Activated CD8-positive, alpha-beta memory T cell treated with anti-CD3 and anti-CD28 coated beads, Interleukin-2, amount 50 U/mL, for 24 hours (primary cell): ENCODE measurements around the gene DENND5B.
"Not testable (repeated sequence)": the region's sequence is repeated elsewhere in the genome, so short reads cannot be mapped to it uniquely, and the experiment has no call there.

Source experiments
- DNase-seq: peaks from one replicate; pipeline ENCODE4 v3.0.0-alpha.2; 2020; ENCODE audit errors: extremely low read depth

Gene DENND5B

GRCh38 chr12:31557707-31558106 lies 33.2 kb downstream of the DENND5B start:
- DNase-seq: no peak

GRCh38 chr12:31555466-31555865 lies 35.5 kb downstream of the DENND5B start:
- DNase-seq: not testable (repeated sequence)

GRCh38 chr12:31550590-31550989 lies 40.3 kb downstream of the DENND5B start:
- DNase-seq: not testable (repeated sequence)

- DNase-seq: no peak
Observed at GRCh38 chr12:31536672-31537071, 54.3 kb downstream of the DENND5B start.

GRCh38 chr12:31533470-31533869 lies 57.5 kb downstream of the DENND5B start:
- no peak for DNase-seq

GRCh38 chr12:31531893-31532292 lies 59.0 kb downstream of the DENND5B start:
- no peak for DNase-seq

GRCh38 chr12:31528095-31528494 lies 62.8 kb downstream of the DENND5B start:
- DNase-seq: no peak

GRCh38 chr12:31527083-31527482 lies 63.9 kb downstream of the DENND5B start:
- no peak for DNase-seq

GRCh38 chr12:31526158-31526546 lies 64.8 kb downstream of the DENND5B start:
- DNase-seq: no peak

- DNase-seq: no peak
Observed at GRCh38 chr12:31525496-31526157, 65.3 kb downstream of the DENND5B start.

- DNase-seq: no peak
Observed at GRCh38 chr12:31524791-31525495, 66.0 kb downstream of the DENND5B start.

- no peak for DNase-seq
Observed at GRCh38 chr12:31523306-31523705, 67.6 kb downstream of the DENND5B start.

GRCh38 chr12:31522607-31523006 lies 68.3 kb downstream of the DENND5B start:
- DNase-seq: no peak

GRCh38 chr12:31521964-31522363 lies 69.0 kb downstream of the DENND5B start:
- no peak for DNase-seq

- no peak for DNase-seq
Observed at GRCh38 chr12:31519511-31519910, 71.4 kb downstream of the DENND5B start.

- no peak for DNase-seq
Observed at GRCh38 chr12:31518680-31519227, 72.2 kb downstream of the DENND5B start.

GRCh38 chr12:31517994-31518393 lies 72.9 kb downstream of the DENND5B start:
- no peak for DNase-seq

GRCh38 chr12:31516702-31517101 lies 74.2 kb downstream of the DENND5B start:
- no peak for DNase-seq

- no peak for DNase-seq
Observed at GRCh38 chr12:31514912-31515311, 76.0 kb downstream of the DENND5B start.

GRCh38 chr12:31510034-31510433 lies 80.9 kb downstream of the DENND5B start:
- DNase-seq: no peak

- DNase-seq: no peak
Observed at GRCh38 chr12:31508436-31509150, 82.3 kb downstream of the DENND5B start.

GRCh38 chr12:31507966-31508365 lies 83.0 kb downstream of the DENND5B start:
- DNase-seq: no peak
